Panc1 (cell line): ENCODE data around the gene SLC7A6. TPM values are rescaled to one million over a fixed set of nuclear protein-coding genes. Genes with fewer than 3 reads are reported as not detected.

Experiments used
- ATAC-seq: fragments of 200-7000 bp; cut with Tn5 transposase; 2 replicates; pipeline ENCODE4 v1.9.1; 2020; ENCODE audit warnings: mild to moderate bottlenecking, moderate library complexity
- BruUV-seq: library from RNA; stranded (reverse); fragments of 400-500 nt; replicated peaks from 2 replicates; lab custom pipeline; 2021; lab: Mats Ljungman, UMichigan
- CTCF ChIA-PET: fragments of 300-600 bp; sonication (Branson Sonifier 250); formaldehyde crosslinking; loops from one replicate; lab custom pipeline; 2022; ENCODE audit warnings: antibody characterized with exemption; lab: Charles Lee
- POLR2A ChIA-PET: fragments of 300-600 bp; sonication (Branson Sonifier 250); formaldehyde crosslinking; loops from one replicate; lab custom pipeline; 2022; ENCODE audit warnings: antibody characterized with exemption; lab: Charles Lee
- DNase-seq: peaks from one replicate; pipeline ENCODE4 v3.0.0-alpha.2; 2010; ENCODE audit warnings: low read depth, low spot score
- H3K27ac ChIP-seq: 2 replicates; pipeline ENCODE4 v1.5.1; 2011; ENCODE audit warnings: mild to moderate bottlenecking, low read length, inconsistent platforms
- H3K27me3 ChIP-seq: fragments of 200-500 bp; sonication (Bioruptor generic); 2 replicates; pipeline ENCODE4 v1.6.0; 2014; ENCODE audit warnings: low read length, inconsistent platforms; ENCODE audit not compliant: control insufficient read depth, insufficient read depth
- H3K36me3 ChIP-seq: fragments of 200-500 bp; sonication (Bioruptor generic); 2 replicates; pipeline ENCODE4 v1.5.1; 2014; ENCODE audit warnings: inconsistent platforms, mild to moderate bottlenecking, low read length, moderate library complexity; ENCODE audit not compliant: control insufficient read depth, insufficient read depth
- H3K4me1 ChIP-seq: 2 replicates; pipeline ENCODE4 v1.5.1; 2011; ENCODE audit warnings: inconsistent platforms, mild to moderate bottlenecking, low read length, moderate library complexity; ENCODE audit not compliant: control insufficient read depth, insufficient read depth
- H3K4me3 ChIP-seq, 2 experiments: 2 replicates each; pipeline ENCODE4 v1.5.1; 2011 to 2012; ENCODE audit warnings: low read depth in 2 of 2, low read length in 2 of 2, mild to moderate bottlenecking in 2 of 2, inconsistent platforms in 1 of 2, moderate library complexity in 1 of 2
- H3K9me3 ChIP-seq: fragments of 200-500 bp; sonication (Bioruptor generic); 2 replicates; pipeline ENCODE4 v1.5.1; 2014; ENCODE audit warnings: low read depth, mild to moderate bottlenecking, inconsistent platforms, low read length, moderate library complexity; ENCODE audit not compliant: control insufficient read depth, insufficient read depth
- CTCF ChIP-seq: fragments of 450-650 bp; IDR thresholded peaks from 2 replicates; pipeline ENCODE4 v1.5.1; 2017; ENCODE audit warnings: mild to moderate bottlenecking
- POLR2AphosphoS5 ChIP-seq: IDR thresholded peaks from 2 replicates; pipeline ENCODE4 v1.6.1; 2012; ENCODE audit warnings: mild to moderate bottlenecking, low read depth, low read length, moderate library complexity
- REST ChIP-seq, 2 experiments: IDR thresholded peaks; 2 replicates each; pipeline ENCODE4 v1.6.1; 2011 to 2012; ENCODE audit warnings: low read depth in 2 of 2, control low read depth in 1 of 2, low read length in 1 of 2, mild to moderate bottlenecking in 1 of 2, moderate library complexity in 1 of 2; ENCODE audit not compliant: insufficient read depth in 1 of 2
- SIN3A ChIP-seq: IDR thresholded peaks from 2 replicates; pipeline ENCODE4 v1.6.1; 2012; ENCODE audit warnings: low read depth, mild to moderate bottlenecking, low read length, moderate library complexity, borderline replicate concordance; ENCODE audit not compliant: insufficient read depth
- TCF7L2 ChIP-seq: IDR thresholded peaks from 2 replicates; pipeline ENCODE4 v1.6.1; 2011; ENCODE audit warnings: mild to moderate bottlenecking, low read depth, low read length, inconsistent platforms
- in situ Hi-C: cut with HindIII; loops from 2 replicates; pipeline ENCODE4 v1.10.0; 2016; ENCODE audit warnings: low sequenced_read_pairs, low pct_unique_long_range_greater_than_20kb
- intact Hi-C: fragments of 100-400 bp; cut with micrococcal nuclease; formaldehyde crosslinking; loops from one replicate; pipeline ENCODE4 v1.10.0; 2022; ENCODE audit not compliant: unreplicated experiment
- total RNA-seq: library from RNA; stranded (reverse); gene quantifications from one replicate; pipeline ENCODE4 v1.2.1, GENCODE V29; 2021; ENCODE audit not compliant: unreplicated experiment

The SLC7A6 gene
- total RNA-seq, 1 experiment from 2014 or later, result 58.9 TPM

GRCh38 chr16:68227183-68227793 lies 37.0 kb upstream of the SLC7A6 start:
- H3K27me3 ChIP-seq, result no peaks in the 10 kb centered on the region
- peaks cover 11% of the 10 kb centered on the region for H3K4me1 ChIP-seq
- H3K27ac ChIP-seq, result no peak overlapping the region
- H3K9me3 ChIP-seq, result no peaks in the 10 kb centered on the region
- in situ Hi-C loops (no loop called here), intact Hi-C loops (loop anchor here (5.0 kb wide), 1 partner anchor 140 kb away; the partner anchor contains the start of gene NFATC3)
- POLR2A ChIA-PET, result no interaction called here
- TF ChIP-seq TCF7L2, result no peak
- no peak for TF ChIP-seq POLR2AphosphoS5
- TF ChIP-seq CTCF, result no peak
- no peak for TF ChIP-seq REST (IDR thresholded peaks at IDR 0.05; ENCODE audit: insufficient read depth in 1 of 2, low read depth in 2 of 2, low read length in 1 of 2)
- no peak for TF ChIP-seq SIN3A
- H3K36me3 ChIP-seq, result no peaks in the 10 kb centered on the region
- no peak for ATAC-seq
- BruUV-seq, result no TSS peak
- CTCF ChIA-PET, result no interaction called here
- no peak for DNase-seq
- no peak overlapping the region for H3K4me3 ChIP-seq

- intact Hi-C loops, result loop anchor here (5.0 kb wide), 1 partner anchor 141 kb away; the partner anchor contains the start of gene NFATC3
Measured at GRCh38 chr16:68227850-68228553, 36.3 kb upstream of the SLC7A6 start.

More at GRCh38 chr16:68227850-68228553, 36.3 kb upstream of the SLC7A6 start:
- ChIA-PET POLR2A (no interaction called here), CTCF (interaction anchor here (0.6 kb wide), 1 partner anchor 11 kb away, joined by 6 read pairs; no protein-coding TSS in a partner anchor)
- no peaks in the 10 kb centered on the region for H3K27me3 ChIP-seq
- H3K4me1 ChIP-seq, result peaks cover 11% of the 10 kb centered on the region
- DNase-seq, result no peak
- no peak overlapping the region for H3K27ac ChIP-seq
- BruUV-seq, result no TSS peak
- no peak overlapping the region for H3K4me3 ChIP-seq
- in situ Hi-C loops, result no loop called here
- no peaks in the 10 kb centered on the region for H3K36me3 ChIP-seq
- ATAC-seq, result no peak
- H3K9me3 ChIP-seq, result no peaks in the 10 kb centered on the region
- TF ChIP-seq TCF7L2, result no peak
- no peak for TF ChIP-seq SIN3A
- no peak for TF ChIP-seq REST (IDR thresholded peaks at IDR 0.05; ENCODE audit: insufficient read depth in 1 of 2, low read depth in 2 of 2, low read length in 1 of 2)
- no peak for TF ChIP-seq CTCF
